K562 (cell line): ENCODE data around the gene NAP1L4. TPM values are rescaled to one million over a fixed set of nuclear protein-coding genes. Genes with fewer than 3 reads are reported as not detected.
A peak's percentile ranks its signal among the peaks of the same experiment; 100 is the strongest.

ENCODE experiments used
- ATF7 ChIP-seq: fragments of 450-650 bp; IDR thresholded peaks from 2 replicates; pipeline ENCODE4 v1.7.1; 2014; ENCODE audit warnings: mild to moderate bottlenecking, moderate library complexity
- CEBPG ChIP-seq, 3 experiments: fragments of 200-800 bp in 1 of 3; sonication (Bioruptor generic) in 1 of 3; sonication (generic) in 1 of 3; formaldehyde crosslinking in 1 of 3; IDR thresholded peaks in 2 of 3; conservative IDR thresholded peaks in 1 of 3; 2 replicates each; pipeline versions ENCODE4 v1.6.1 to v1.8.0; 2016 to 2022; ENCODE audit warnings: missing compliant biosample characterization in 2 of 3, missing genetic modification characterization in 2 of 3, mild to moderate bottlenecking in 1 of 3, missing genetic modification reagents in 1 of 3
- FOXP4 ChIP-seq: sonication (generic); formaldehyde crosslinking; IDR thresholded peaks from 2 replicates; pipeline ENCODE4 v1.8.0; 2022; ENCODE audit warnings: mild to moderate bottlenecking, missing genetic modification reagents, borderline replicate concordance
- LARP7 ChIP-seq: fragments of 450-650 bp; IDR thresholded peaks from 2 replicates; pipeline ENCODE4 v1.6.1; 2016
- MAZ ChIP-seq, 2 experiments: fragments of 450-650 bp in 1 of 2; sonication (generic) in 1 of 2; formaldehyde crosslinking; IDR thresholded peaks in 1 of 2; conservative IDR thresholded peaks in 1 of 2; 2 replicates each; pipeline versions ENCODE4 v1.4.0 to v1.5.0; 2020; ENCODE audit warnings: mild to moderate bottlenecking in 1 of 2, missing genetic modification reagents in 1 of 2
- NFATC3 ChIP-seq: fragments of 450-650 bp; IDR thresholded peaks from 2 replicates; pipeline ENCODE4 v1.6.1; 2017; ENCODE audit warnings: mild to moderate bottlenecking
- NFRKB ChIP-seq: fragments of 450-650 bp; IDR thresholded peaks from 2 replicates; pipeline ENCODE4 v1.6.1; 2016; ENCODE audit warnings: low read depth
- NR3C1 ChIP-seq: sonication (generic); formaldehyde crosslinking; IDR thresholded peaks from 2 replicates; pipeline ENCODE4 v1.8.1; 2022; ENCODE audit warnings: missing genetic modification reagents
- RBBP5 ChIP-seq: fragments of 200-600 bp; sonication (generic); IDR thresholded peaks from 2 replicates; pipeline ENCODE4 v1.6.1; 2012; ENCODE audit warnings: borderline replicate concordance, mild to moderate bottlenecking, low read length, control low read depth, inconsistent platforms; ENCODE audit not compliant: insufficient read depth, poor library complexity, severe bottlenecking
- RBM14 ChIP-seq: fragments of 200-400 bp; formaldehyde crosslinking; IDR thresholded peaks from 2 replicates; pipeline ENCODE4 v1.6.1; 2018; ENCODE audit warnings: low read depth, mild to moderate bottlenecking, low read length, moderate library complexity, borderline replicate concordance; ENCODE audit not compliant: insufficient read depth
- RNF2 ChIP-seq: sonication (generic); IDR thresholded peaks from 2 replicates; pipeline ENCODE4 v1.6.1; 2016
- SOX6 ChIP-seq: fragments of 450-650 bp; IDR thresholded peaks from 2 replicates; pipeline ENCODE4 v1.6.1; 2014; ENCODE audit warnings: mild to moderate bottlenecking
- TBP ChIP-seq: optimal IDR thresholded peaks from 2 replicates; pipeline ENCODE3; 2011; ENCODE audit warnings: low read depth, low read length, improper control_type of control experiment
- TOE1 ChIP-seq, 2 experiments: fragments of 450-650 bp in 1 of 2; sonication (generic) in 1 of 2; formaldehyde crosslinking in 1 of 2; IDR thresholded peaks; 2 replicates each; pipeline versions ENCODE4 v1.7.1 to v1.8.0; 2016 to 2022; ENCODE audit warnings: borderline replicate concordance in 2 of 2, mild to moderate bottlenecking in 2 of 2, antibody characterized with exemption in 1 of 2, inconsistent platforms in 1 of 2, low read depth in 1 of 2, missing genetic modification reagents in 1 of 2, moderate library complexity in 1 of 2
- USF1 ChIP-seq: sonication (generic); formaldehyde crosslinking; IDR thresholded peaks from 2 replicates; pipeline ENCODE4 v1.9.0; 2022; ENCODE audit warnings: mild to moderate bottlenecking, missing genetic modification reagents
- YBX1 ChIP-seq: fragments of 450-650 bp; IDR thresholded peaks from 2 replicates; pipeline ENCODE4 v1.7.1; 2016; ENCODE audit warnings: mild to moderate bottlenecking
- ZBTB11 ChIP-seq, 3 experiments: fragments of 200-800 bp in 1 of 3; fragments of 250-450 bp in 1 of 3; fragments of 450-650 bp in 1 of 3; sonication (Bioruptor Pico) in 1 of 3; sonication (Bioruptor generic) in 1 of 3; formaldehyde crosslinking in 1 of 3; IDR thresholded peaks; 2 replicates each; pipeline versions ENCODE4 v1.6.1 to v1.8.0; 2016 to 2022; ENCODE audit warnings: mild to moderate bottlenecking in 2 of 3, missing genetic modification characterization in 2 of 3, missing compliant biosample characterization in 1 of 3, moderate library complexity in 1 of 3
- ZNF143 ChIP-seq: sonication (generic); formaldehyde crosslinking; IDR thresholded peaks from 2 replicates; pipeline ENCODE4 v1.9.0; 2022; ENCODE audit warnings: mild to moderate bottlenecking, missing genetic modification reagents
- ZNF165 ChIP-seq: fragments of 250-450 bp; sonication (Bioruptor Pico); IDR thresholded peaks from 2 replicates; pipeline ENCODE4 v1.4.0; 2020; ENCODE audit warnings: borderline replicate concordance
- ZNF57 ChIP-seq: fragments of 450-650 bp; formaldehyde crosslinking; IDR thresholded peaks from 2 replicates; pipeline ENCODE4 v1.4.0; 2020; ENCODE audit warnings: mild to moderate bottlenecking, moderate library complexity
- ZNF785 ChIP-seq: fragments of 250-450 bp; sonication (Bioruptor Pico); IDR thresholded peaks from 2 replicates; pipeline ENCODE4 v1.4.0; 2020; ENCODE audit warnings: mild to moderate bottlenecking
- polyA plus RNA-seq, 8 experiments: library from polyadenylated mRNA; depleted of rRNA in 4 of 8; stranded (reverse) in 5 of 8; unstranded in 3 of 8; fragments of >200 nt; fragmentation: Nextera tagmentation in 2 of 8; fragmentation: Illumina TruSeq in 1 of 8; extraction: Ambion mirVana in 2 of 8; extraction: Trizol in 1 of 8; gene quantifications; 2 replicates each; pipeline versions ENCODE4 v1.2.1 to v1.2.3, GENCODE V29; 2011 to 2014; ENCODE audit warnings: inconsistent platforms in 1 of 8, missing spikeins in 1 of 8
- total RNA-seq, 7 experiments: library from RNA; depleted of rRNA in 6 of 7; stranded (reverse); fragments of >200 nt in 6 of 7; fragmentation: Illumina TruSeq in 2 of 7; extraction: Trizol in 2 of 7; gene quantifications; 2 replicates each; pipeline versions ENCODE4 v1.2.1 to v1.2.3, GENCODE V29; 2011 to 2021; ENCODE audit warnings: low replicate concordance in 1 of 7

Gene NAP1L4
- total and polyA plus RNA-seq, 9 of the 15 experiments (the other 6 are each of a cell fraction or from before 2014, with no cell fraction given): 34.1 to 237 (median 179) TPM

- TF ChIP-seq USF1 (CRISPR knock-in tag): peak; percentile 7; the same call in 1 of the 2 replicates
- TF ChIP-seq ZBTB11 (CRISPR knock-in tag; IDR thresholded peaks at IDR 0.05): peak in 2 of 3 experiments; percentile 22 to 86; a peak in 3 of 6 replicates
- peak; percentile 69; the same call in 1 of the 2 replicates for TF ChIP-seq RBM14
- no peak for TF ChIP-seq SOX6
- no peak for TF ChIP-seq NR3C1
- TF ChIP-seq ZNF785: no peak
- TF ChIP-seq CEBPG (CRISPR knock-in tag; IDR thresholded peaks at IDR 0.05): no peak
- no peak for TF ChIP-seq CEBPG (tag; conservative IDR thresholded peaks at IDR 0.05 in 1 of 2, IDR thresholded peaks at IDR 0.05 in 1 of 2)
- no peak for TF ChIP-seq ZNF57
- TF ChIP-seq ZNF165: no peak
- TF ChIP-seq MAZ (CRISPR knock-in tag; conservative IDR thresholded peaks at IDR 0.05 in 1 of 2, IDR thresholded peaks at IDR 0.05 in 1 of 2): peak in 1 of 2 experiments; percentile 41; a peak in 1 of 4 replicates
- TF ChIP-seq RBBP5: peak; percentile 89
- no peak for TF ChIP-seq YBX1
- TF ChIP-seq ATF7: peak; percentile 72
- no peak for TF ChIP-seq RNF2
- TF ChIP-seq TOE1 (IDR thresholded peaks at IDR 0.05; ENCODE audit: borderline replicate concordance): no peak
- no peak for TF ChIP-seq TOE1 (CRISPR knock-in tag; IDR thresholded peaks at IDR 0.05; ENCODE audit: borderline replicate concordance, low read depth)
- TF ChIP-seq TBP: peak; percentile 64
- no peak for TF ChIP-seq NFATC3
- 0 out of 2 replicates have a peak, but pooled peaks have one; percentile 76 for TF ChIP-seq FOXP4 (CRISPR knock-in tag)
- 0 out of 2 replicates have a peak, but pooled peaks have one; percentile 43 for TF ChIP-seq LARP7
- no peak for TF ChIP-seq ZNF143 (CRISPR knock-in tag)
- TF ChIP-seq NFRKB: 0 out of 2 replicates have a peak, but pooled peaks have one; percentile 38
Observed at GRCh38 chr11:2992234-2992996, at the start of gene NAP1L4 (continued).
